Measurements from ENCODE around the gene ANXA9.

The ANXA9 gene

GRCh38 chr1:150976879-150977694 is 5.0 kb upstream of the ANXA9 start:
- H3K36me3 ChIP-seq (ENCODE audit: control insufficient read depth, insufficient read depth, low read length) = no peaks in the 10 kb centered on the region
- H3K4me3 ChIP-seq (ENCODE audit: low read depth, low read length) = no peak overlapping the region
- no peaks in the 10 kb centered on the region for H3K27me3 ChIP-seq (ENCODE audit: control insufficient read depth, insufficient read depth, low read length)
- H3K9ac ChIP-seq (ENCODE audit: low read depth, low read length) = no peak overlapping the region
- no peaks in the 10 kb centered on the region for H3K9me3 ChIP-seq (ENCODE audit: control insufficient read depth, insufficient read depth, low read length)
- H3K4me1 ChIP-seq (ENCODE audit: control insufficient read depth, insufficient read depth, low read length) = peaks cover 46% of the 10 kb centered on the region

GRCh38 chr1:150979092-150980056 is 2.7 kb upstream of the ANXA9 start:
- Histone ChIP-seq H3K36me3 (ENCODE audit: control insufficient read depth, insufficient read depth, low read length) (no peaks in the 10 kb centered on the region), H3K9me3 (ENCODE audit: control insufficient read depth, insufficient read depth, low read length) (no peaks in the 10 kb centered on the region), H3K4me1 (ENCODE audit: control insufficient read depth, insufficient read depth, low read length) (peaks cover 37% of the 10 kb centered on the region), H3K4me3 (ENCODE audit: low read depth, low read length) (no peak overlapping the region), H3K9ac (ENCODE audit: low read depth, low read length) (no peak overlapping the region), H3K27me3 (ENCODE audit: control insufficient read depth, insufficient read depth, low read length) (no peaks in the 10 kb centered on the region)

- Histone ChIP-seq H3K4me1 (ENCODE audit: control insufficient read depth, insufficient read depth, low read length) (peaks cover 32% of the 10 kb centered on the region), H3K9ac (ENCODE audit: low read depth, low read length) (peak overlapping the region; percentile 49)
Measured at GRCh38 chr1:150981177-150981804, 801 bp upstream of the ANXA9 start.

GRCh38 chr1:150985179-150985825 is 3.2 kb downstream of the ANXA9 start:
- Histone ChIP-seq H3K9ac (ENCODE audit: low read depth, low read length) (no peak overlapping the region), H3K9me3 (ENCODE audit: control insufficient read depth, insufficient read depth, low read length) (no peaks in the 10 kb centered on the region), H3K4me3 (ENCODE audit: low read depth, low read length) (no peak overlapping the region), H3K4me1 (ENCODE audit: control insufficient read depth, insufficient read depth, low read length) (peaks cover 15% of the 10 kb centered on the region), H3K27me3 (ENCODE audit: control insufficient read depth, insufficient read depth, low read length) (no peaks in the 10 kb centered on the region), H3K36me3 (ENCODE audit: control insufficient read depth, insufficient read depth, low read length) (no peaks in the 10 kb centered on the region)

More at GRCh38 chr1:150981177-150981804, 801 bp upstream of the ANXA9 start:
- Histone ChIP-seq H3K4me3 (ENCODE audit: low read depth, low read length) (peak overlapping the region; percentile 41), H3K9me3 (ENCODE audit: control insufficient read depth, insufficient read depth, low read length) (no peaks in the 10 kb centered on the region), H3K27me3 (ENCODE audit: control insufficient read depth, insufficient read depth, low read length) (no peaks in the 10 kb centered on the region), H3K36me3 (ENCODE audit: control insufficient read depth, insufficient read depth, low read length) (no peaks in the 10 kb centered on the region)

- Histone ChIP-seq H3K9ac (ENCODE audit: low read depth, low read length) (no peak overlapping the region), H3K9me3 (ENCODE audit: control insufficient read depth, insufficient read depth, low read length) (no peaks in the 10 kb centered on the region), H3K4me3 (ENCODE audit: low read depth, low read length) (no peak overlapping the region), H3K4me1 (ENCODE audit: control insufficient read depth, insufficient read depth, low read length) (no peaks in the 10 kb centered on the region), H3K27me3 (ENCODE audit: control insufficient read depth, insufficient read depth, low read length) (no peaks in the 10 kb centered on the region), H3K36me3 (ENCODE audit: control insufficient read depth, insufficient read depth, low read length) (no peaks in the 10 kb centered on the region)
Measured at GRCh38 chr1:150987924-150988323, 5.8 kb downstream of the ANXA9 start.

GRCh38 chr1:150992626-150993025 is 10.5 kb downstream of the ANXA9 start:
- no peak overlapping the region for H3K9ac ChIP-seq (ENCODE audit: low read depth, low read length)
- H3K36me3 ChIP-seq (ENCODE audit: control insufficient read depth, insufficient read depth, low read length) = peaks cover 2% of the 10 kb centered on the region

GRCh38 chr1:150994248-150994647 is 12.2 kb downstream of the ANXA9 start:
- Histone ChIP-seq H3K36me3 (ENCODE audit: control insufficient read depth, insufficient read depth, low read length) (peaks cover 5% of the 10 kb centered on the region), H3K9ac (ENCODE audit: low read depth, low read length) (no peak overlapping the region), H3K4me1 (ENCODE audit: control insufficient read depth, insufficient read depth, low read length) (peaks cover 3% of the 10 kb centered on the region), H3K9me3 (ENCODE audit: control insufficient read depth, insufficient read depth, low read length) (no peaks in the 10 kb centered on the region), H3K4me3 (ENCODE audit: low read depth, low read length) (no peak overlapping the region), H3K27me3 (ENCODE audit: control insufficient read depth, insufficient read depth, low read length) (no peaks in the 10 kb centered on the region)

More at GRCh38 chr1:150992626-150993025, 10.5 kb downstream of the ANXA9 start:
- no peak overlapping the region for H3K4me3 ChIP-seq (ENCODE audit: low read depth, low read length)
- peaks cover 3% of the 10 kb centered on the region for H3K4me1 ChIP-seq (ENCODE audit: control insufficient read depth, insufficient read depth, low read length)
- no peaks in the 10 kb centered on the region for H3K27me3 ChIP-seq (ENCODE audit: control insufficient read depth, insufficient read depth, low read length)
- H3K9me3 ChIP-seq (ENCODE audit: control insufficient read depth, insufficient read depth, low read length) = no peaks in the 10 kb centered on the region

- no peaks in the 10 kb centered on the region for H3K9me3 ChIP-seq (ENCODE audit: control insufficient read depth, insufficient read depth, low read length)
- peak overlapping the region; percentile 57 for H3K9ac ChIP-seq (ENCODE audit: low read depth, low read length)
- peaks cover 5% of the 10 kb centered on the region for H3K36me3 ChIP-seq (ENCODE audit: control insufficient read depth, insufficient read depth, low read length)
- H3K4me3 ChIP-seq (ENCODE audit: low read depth, low read length) = no peak overlapping the region
- no peaks in the 10 kb centered on the region for H3K27me3 ChIP-seq (ENCODE audit: control insufficient read depth, insufficient read depth, low read length)
- H3K4me1 ChIP-seq (ENCODE audit: control insufficient read depth, insufficient read depth, low read length) = peaks cover 3% of the 10 kb centered on the region
Measured at GRCh38 chr1:150995460-150995859, 13.4 kb downstream of the ANXA9 start.

GRCh38 chr1:150995896-150996295 is 13.8 kb downstream of the ANXA9 start:
- Histone ChIP-seq H3K9me3 (ENCODE audit: control insufficient read depth, insufficient read depth, low read length) (no peaks in the 10 kb centered on the region), H3K27me3 (ENCODE audit: control insufficient read depth, insufficient read depth, low read length) (no peaks in the 10 kb centered on the region), H3K4me3 (ENCODE audit: low read depth, low read length) (no peak overlapping the region), H3K9ac (ENCODE audit: low read depth, low read length) (no peak overlapping the region), H3K36me3 (ENCODE audit: control insufficient read depth, insufficient read depth, low read length) (peaks cover 5% of the 10 kb centered on the region), H3K4me1 (ENCODE audit: control insufficient read depth, insufficient read depth, low read length) (peaks cover 3% of the 10 kb centered on the region)

- Histone ChIP-seq H3K9ac (ENCODE audit: low read depth, low read length) (no peak overlapping the region), H3K36me3 (ENCODE audit: control insufficient read depth, insufficient read depth, low read length) (peaks cover 5% of the 10 kb centered on the region)
Measured at GRCh38 chr1:150997126-150997872, 15.2 kb downstream of the ANXA9 start.

More at GRCh38 chr1:150997126-150997872, 15.2 kb downstream of the ANXA9 start:
- no peaks in the 10 kb centered on the region for H3K9me3 ChIP-seq (ENCODE audit: control insufficient read depth, insufficient read depth, low read length)
- H3K27me3 ChIP-seq (ENCODE audit: control insufficient read depth, insufficient read depth, low read length) = no peaks in the 10 kb centered on the region
- H3K4me1 ChIP-seq (ENCODE audit: control insufficient read depth, insufficient read depth, low read length) = peaks cover 3% of the 10 kb centered on the region
- no peak overlapping the region for H3K4me3 ChIP-seq (ENCODE audit: low read depth, low read length)
